Heart left ventricle (tissue), 13 donors: Measurements from ENCODE around the gene STK38.

Experiments
- CTCF ChIP-seq, 12 donors: fragments of 200-600 bp; sonication (generic) in 4 of 12; IDR thresholded peaks; one replicate each; pipeline versions ENCODE4 v1.5.0 to v1.8.0; 2018 to 2022; ENCODE audit warnings: antibody characterized with exemption in 12 of 12, mild to moderate bottlenecking in 5 of 12
- POLR2A ChIP-seq, 2 donors: fragments of 450-650 bp; IDR thresholded peaks; one replicate each; pipeline ENCODE4 v1.6.1; 2017; ENCODE audit warnings: antibody characterized with exemption in 2 of 2, mild to moderate bottlenecking in 2 of 2, moderate library complexity in 2 of 2
- donor health status: ischemic (EF 13 %, LVEDD 7.1; RV severe dilation, severe dysfunction).
- donor health status: DM: no; HTN: yes; CAD: no.
- donor health status: DM: no; HTN: no; CAD: no.
- donor health status: ischemic (EF 25% LVEDD 6.9; RV normal size, moderate dysfunction).
- donor health status: ischemic (EF 25% LVEDD 5.7; RV mildly dilated, moderate dysfunction).
- donor health status: ischemic (EF 35%, LVEDD 5.7; RV mildly dilated, moderate dysfunction).
- donor health status: nonischemic (EF 11% LVEDD 7.7; RV severe dilation, severe dysfunction).
- donor health status: DM: yes; HTN: yes; CAD: no.
- donor health status: PGD.
- donor health status: ischemic (EF 29% LVEDD 5.4; RV normal size, mild dysfunction).
- donor health status: nonischemic (EF 23%, LVEDD 6.1; RV moderate dilation, normal function).

- TF ChIP-seq CTCF (IDR thresholded peaks at IDR 0.05): no peak
- no peak for TF ChIP-seq POLR2A (IDR thresholded peaks at IDR 0.05)
Observed at GRCh38 chr6:36596356-36596755, 49.1 kb upstream of the STK38 start.
